Endodermal cell (in vitro differentiated cells): ENCODE results near the gene PICALM. TPM values are rescaled to one million over a fixed set of nuclear protein-coding genes. Genes with fewer than 3 reads are reported as not detected.

Experiments used
- DNase-seq: peaks from one replicate; pipeline ENCODE4 v3.0.0-alpha.2; 2017
- H3K27ac ChIP-seq: 2 replicates; pipeline ENCODE4 v1.5.1; 2013; ENCODE audit warnings: mild to moderate bottlenecking, low read depth, low read length, moderate library complexity
- H3K27me3 ChIP-seq: 2 replicates; pipeline ENCODE4 v1.6.1; 2013; ENCODE audit warnings: mild to moderate bottlenecking, low read length, moderate library complexity; ENCODE audit not compliant: insufficient read depth, control insufficient read depth, poor library complexity, severe bottlenecking
- H3K36me3 ChIP-seq: 2 replicates; pipeline ENCODE4 v1.7.0; 2013; ENCODE audit warnings: mild to moderate bottlenecking, low read length, moderate library complexity; ENCODE audit not compliant: control insufficient read depth, insufficient read depth
- H3K4me1 ChIP-seq: one replicate; pipeline ENCODE4 v1.7.0; 2013; ENCODE audit warnings: low read length; ENCODE audit not compliant: control insufficient read depth, insufficient read depth
- H3K4me3 ChIP-seq: 2 replicates; pipeline ENCODE4 v1.5.1; 2013; ENCODE audit warnings: mild to moderate bottlenecking, low read length, moderate library complexity
- H3K9ac ChIP-seq: 2 replicates; pipeline ENCODE4 v1.6.1; 2013; ENCODE audit warnings: mild to moderate bottlenecking, low read length, moderate library complexity; ENCODE audit not compliant: poor library complexity, severe bottlenecking; ENCODE audit errors: extremely low read depth
- H3K9me3 ChIP-seq: 2 replicates; pipeline ENCODE4 v1.6.1; 2013; ENCODE audit warnings: mild to moderate bottlenecking, low read length, moderate library complexity; ENCODE audit not compliant: control insufficient read depth
- H3K27ac Mint-ChIP-seq: 2 replicates; pipeline ENCODE4 v1.8.0; 2020; ENCODE audit warnings: mixed read lengths
- H3K27me3 Mint-ChIP-seq: 2 replicates; pipeline ENCODE4 v1.8.0; 2021; ENCODE audit warnings: mild to moderate bottlenecking, mixed read lengths; ENCODE audit not compliant: insufficient read depth
- H3K36me3 Mint-ChIP-seq: 2 replicates; pipeline ENCODE4 v1.8.0; 2020; ENCODE audit warnings: low read depth, mixed read lengths
- H3K4me1 Mint-ChIP-seq: 2 replicates; pipeline ENCODE4 v1.8.0; 2020; ENCODE audit warnings: mixed read lengths
- H3K4me3 Mint-ChIP-seq: 2 replicates; pipeline ENCODE4 v1.8.0; 2020; ENCODE audit warnings: mild to moderate bottlenecking, moderate library complexity, mixed read lengths
- H3K9me3 Mint-ChIP-seq: 2 replicates; pipeline ENCODE4 v1.8.0; 2020; ENCODE audit warnings: mild to moderate bottlenecking, mixed read lengths
- CTCF ChIP-seq: fragments of 200-600 bp; sonication (generic); conservative IDR thresholded peaks from 2 replicates; pipeline ENCODE4 v1.5.0; 2021; ENCODE audit warnings: antibody characterized with exemption, mild to moderate bottlenecking
- WGBS, 2 experiments: methylation state at CpG; one replicate each; pipeline versions ENCODE4 v1.1.5 to v1.1.7; 2013; ENCODE audit warnings: missing lambda C conversion rate in 2 of 2, mixed read lengths in 1 of 2; ENCODE audit not compliant: insufficient coverage in 1 of 2, insufficient read length in 1 of 2; 5-methylcytosine and 5-hydroxymethylcytosine counted together
- total RNA-seq, 2 donors: library from RNA; stranded (reverse); fragmentation: NEBNext Ultra II Directional in 1 of 2; extraction: Animal tissue kit (Norgen Biotek cat#: 25700) in 1 of 2; gene quantifications; 2 replicates in 1 of 2; 3 replicates in 1 of 2; pipeline ENCODE4 v1.2.1, GENCODE V29; 2021

PICALM gene
- total RNA-seq, 2 donors from 2014 or later: 120 to 129 TPM

GRCh38 chr11:86052693-86053641 lies 15.9 kb downstream of the PICALM start:
- Histone ChIP-seq H3K4me1 (peaks cover 5% of the 10 kb centered on the region), H3K36me3 (peaks cover 12% of the 10 kb centered on the region), H3K4me3 (peak overlapping the region; percentile 67), H3K9me3 (no peaks in the 10 kb centered on the region), H3K9ac (peak overlapping the region; percentile 17), H3K27ac (no peak overlapping the region), H3K27me3 (no peaks in the 10 kb centered on the region)
- Mint-ChIP-seq H3K27me3 (no peaks in the 10 kb centered on the region), H3K9me3 (peaks cover 1% of the 10 kb centered on the region), H3K36me3 (peaks cover 10% of the 10 kb centered on the region), H3K27ac (peak overlapping the region; percentile 28), H3K4me1 (peaks cover 20% of the 10 kb centered on the region), H3K4me3 (no peak overlapping the region)
- WGBS, 2 experiments: 81 to 89% methylated on average over 10 of the region's 10 CpGs
- no peak for TF ChIP-seq CTCF
- DNase-seq: no peak

GRCh38 chr11:86050196-86050709 lies 18.6 kb downstream of the PICALM start:
- H3K27ac ChIP-seq: no peak overlapping the region
- H3K9me3 Mint-ChIP-seq: peaks cover 1% of the 10 kb centered on the region
- DNase-seq: no peak
- H3K4me3 ChIP-seq: no peak overlapping the region
- no peak for TF ChIP-seq CTCF
- peaks cover 10% of the 10 kb centered on the region for H3K36me3 Mint-ChIP-seq
- peaks cover 30% of the 10 kb centered on the region for H3K4me1 Mint-ChIP-seq
- no peak overlapping the region for H3K9ac ChIP-seq
- no peaks in the 10 kb centered on the region for H3K9me3 ChIP-seq
- no peaks in the 10 kb centered on the region for H3K27me3 Mint-ChIP-seq
- no peak overlapping the region for H3K27ac Mint-ChIP-seq
- H3K36me3 ChIP-seq: peaks cover 9% of the 10 kb centered on the region
- no peak overlapping the region for H3K4me3 Mint-ChIP-seq
- H3K27me3 ChIP-seq: no peaks in the 10 kb centered on the region
- H3K4me1 ChIP-seq: peaks cover 3% of the 10 kb centered on the region

- no peak overlapping the region for H3K4me3 ChIP-seq
- no peak for DNase-seq
- no peak overlapping the region for H3K9ac ChIP-seq
- no peaks in the 10 kb centered on the region for H3K27me3 ChIP-seq
- no peak for TF ChIP-seq CTCF
- 82 to 92% methylated on average over 7 to 10 of the region's 10 CpGs for WGBS, 2 experiments
- peaks cover 9% of the 10 kb centered on the region for H3K36me3 ChIP-seq
- Mint-ChIP-seq H3K9me3 (no peaks in the 10 kb centered on the region), H3K27ac (no peak overlapping the region), H3K4me3 (no peak overlapping the region), H3K4me1 (peaks cover 32% of the 10 kb centered on the region), H3K36me3 (peaks cover 8% of the 10 kb centered on the region), H3K27me3 (no peaks in the 10 kb centered on the region)
- peaks cover under 1% of the 10 kb centered on the region for H3K4me1 ChIP-seq
- H3K9me3 ChIP-seq: no peaks in the 10 kb centered on the region
- no peak overlapping the region for H3K27ac ChIP-seq
Measured at GRCh38 chr11:86047275-86047991, 21.5 kb downstream of the PICALM start.
